Spleen (tissue), 13 donors: ENCODE results near the gene CLEC18B. TPM values are rescaled to one million over a fixed set of nuclear protein-coding genes. Genes with fewer than 3 reads are reported as not detected.
A peak's percentile ranks its signal among the peaks of the same experiment; 100 is the strongest.
"Not testable (repeated sequence)": the region's sequence is repeated elsewhere in the genome, so short reads cannot be mapped to it uniquely, and the experiment has no call there.

Experiments used
- DNase-seq: peaks from one replicate; pipeline ENCODE4 v3.0.0-alpha.2; 2020
- H3K27ac ChIP-seq, 8 donors: fragments of 200-600 bp; sonication (generic) in 7 of 8; 1 replicate in 4 of 8; 2 replicates in 4 of 8; pipeline versions ENCODE4 v1.5.0 to v1.8.0; 2016 to 2021; ENCODE audit warnings: inconsistent platforms in 4 of 8, mild to moderate bottlenecking in 4 of 8, moderate library complexity in 1 of 8
- H3K27me3 ChIP-seq, 7 donors: fragments of 200-600 bp; sonication (generic) in 6 of 7; replicated peaks in 1 of 7; 1 replicate in 4 of 7; 2 replicates in 3 of 7; pipeline versions ENCODE4 v1.5.0 to v1.8.0; 2016 to 2021; ENCODE audit warnings: inconsistent platforms in 3 of 7, mild to moderate bottlenecking in 1 of 7
- H3K36me3 ChIP-seq, 6 donors: fragments of 200-600 bp; sonication (generic) in 5 of 6; 1 replicate in 4 of 6; 2 replicates in 2 of 6; pipeline versions ENCODE4 v1.5.0 to v1.8.0; 2016 to 2021; ENCODE audit warnings: inconsistent platforms in 2 of 6
- H3K4me1 ChIP-seq, 6 donors: fragments of 200-600 bp; sonication (generic) in 5 of 6; 1 replicate in 3 of 6; 2 replicates in 3 of 6; pipeline versions ENCODE4 v1.5.0 to v1.8.0; 2016 to 2021; ENCODE audit warnings: inconsistent platforms in 3 of 6
- H3K4me3 ChIP-seq, 8 donors: fragments of 200-600 bp; sonication (generic) in 7 of 8; 1 replicate in 4 of 8; 2 replicates in 4 of 8; pipeline versions ENCODE4 v1.5.0 to v1.8.0; 2016 to 2021; ENCODE audit warnings: inconsistent platforms in 4 of 8, mild to moderate bottlenecking in 4 of 8, moderate library complexity in 2 of 8
- H3K9me3 ChIP-seq, 8 donors: fragments of 200-600 bp; sonication (generic) in 7 of 8; 1 replicate in 4 of 8; 2 replicates in 4 of 8; pipeline versions ENCODE4 v1.5.0 to v1.8.0; 2016 to 2021; ENCODE audit warnings: inconsistent platforms in 4 of 8
- POLR2A ChIP-seq, 3 donors: fragments of 450-650 bp; IDR thresholded peaks; one replicate each; pipeline ENCODE4 v1.5.1; 2017; ENCODE audit warnings: antibody characterized with exemption in 3 of 3, mild to moderate bottlenecking in 1 of 3
- POLR2AphosphoS5 ChIP-seq, 3 donors: sonication (generic); formaldehyde crosslinking; IDR thresholded peaks; one replicate each; pipeline ENCODE4 v1.5.1; 2017; ENCODE audit warnings: antibody characterized with exemption in 3 of 3
- WGBS, 5 donors: extraction: QIAGEN DNeasy Blood & Tissue Kit in 3 of 5; methylation state at CpG; one replicate each; pipeline versions ENCODE4 v1.1.5 to v1.1.7; 2013 to 2018; 5-methylcytosine and 5-hydroxymethylcytosine counted together
- intact Hi-C: fragments of 100-400 bp; cut with DNase I; formaldehyde crosslinking; loops from one replicate; pipeline ENCODE4 v1.15.0; 2023; ENCODE audit warnings: low total_unique reads
- long read RNA-seq, 2 donors: transcript quantifications; one replicate each; lab custom pipeline, GENCODE V29; 2026
- polyA plus RNA-seq, 3 donors: library from polyadenylated mRNA; stranded (reverse); fragments of 200-250 nt; gene quantifications; one replicate each; pipeline ENCODE4 v1.2.1, GENCODE V29; 2013
- total RNA-seq, 7 donors: library from RNA; depleted of rRNA in 3 of 7; stranded (reverse); fragments of >200 nt in 3 of 7; fragmentation: NEBNext Ultra II Directional in 4 of 7; extraction: Animal tissue kit (Norgen Biotek cat#: 25700) in 4 of 7; gene quantifications; one replicate each; pipeline versions ENCODE4 v1.1.0 to v1.2.1, GENCODE V29; 2016 to 2021
- TF ChIP-seq, protein P1 (sequence below), 11 experiments: fragments of 200-600 bp in 7 of 11; fragments of 450-650 bp in 4 of 11; sonication (generic) in 4 of 11; IDR thresholded peaks in 8 of 11; conservative IDR thresholded peaks in 3 of 11; 1 replicate in 7 of 11; 2 replicates in 4 of 11; pipeline versions ENCODE4 v1.4.0 to v1.8.0; 2016 to 2021; ENCODE audit warnings: antibody characterized with exemption in 11 of 11, inconsistent platforms in 4 of 11, mild to moderate bottlenecking in 1 of 11
- donor health status: healthy with polysubstance abuse.
- donor health status: DM: no; HTN: no; CAD: no; lungs with moderate emphysema.
- donor health status: DM: no; HTN: no; CAD: no.
- donor health status: Bipolar disorder and iron deficiency.
- donor health status: healthy.
- donor health status: DM: no; HTN: no; CAD: no.
- donor health status: DM: yes; HTN: yes; CAD: no.

The CLEC18B gene
- total RNA-seq: 1 to 10 TPM in 2 of 7 donors, under 1 TPM in 2, not detected in 3; 0.83 to 2.1 (median 1.5) TPM
- 1 to 10 TPM in 2 of 3 donors, under 1 TPM in 1; 0.91 to 1.1 (median 1.1) TPM for polyA plus RNA-seq
- long read RNA-seq, donor 1: 0 reads
- long read RNA-seq, donor 2: 0 reads

DNA sequence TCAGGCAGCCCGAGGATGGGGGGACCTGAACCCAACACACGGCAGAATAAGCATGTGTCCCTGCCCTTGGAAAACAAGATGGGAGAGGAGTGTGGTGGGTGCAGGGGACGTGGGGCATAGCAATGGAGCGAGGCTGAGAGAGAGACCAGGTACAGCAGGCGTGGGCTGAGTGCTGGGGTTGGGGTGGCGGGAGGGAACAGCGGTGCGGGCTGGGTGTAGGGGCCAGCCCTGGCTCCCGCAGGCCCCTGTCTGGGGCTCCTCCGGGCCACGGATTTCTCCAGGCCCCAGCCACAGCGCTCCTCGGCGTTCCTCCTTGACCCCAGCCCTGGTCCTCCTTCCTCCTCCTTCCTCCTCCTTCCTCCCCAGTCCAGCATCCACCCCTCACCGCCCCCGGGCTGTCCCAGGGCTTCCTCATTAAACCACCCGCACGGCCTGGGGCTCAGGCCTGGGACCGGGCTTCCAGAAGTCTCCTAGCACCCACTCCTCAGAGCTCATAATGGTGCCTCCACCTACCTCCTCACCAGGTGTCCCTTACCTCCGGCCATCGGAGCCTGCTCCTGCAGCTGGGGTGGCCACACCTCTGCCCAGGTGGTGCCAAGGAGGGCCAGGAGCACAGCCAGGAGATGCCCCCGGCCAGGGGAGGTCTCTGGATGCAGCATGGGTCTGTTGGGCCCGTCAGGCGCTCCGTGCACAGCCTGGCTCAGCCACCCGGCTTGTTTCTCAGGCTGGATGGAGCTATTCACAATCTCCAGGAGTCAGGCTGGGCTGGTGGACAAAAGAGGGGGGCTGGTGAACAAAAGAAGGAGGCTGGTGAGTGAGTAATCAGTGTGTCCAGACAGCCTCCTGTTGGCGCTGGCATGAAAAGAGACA lies at the start of gene CLEC18B:
Gene CLEC18B, minus strand, starts transcription at position 867 of the 870 bp plus-strand sequence. Its CDS starts 208 bp downstream, at position 659.
- H3K4me3 ChIP-seq, H3K9me3 ChIP-seq, DNase-seq, H3K4me1 ChIP-seq, H3K36me3 ChIP-seq, H3K27ac ChIP-seq, H3K27me3 ChIP-seq, intact Hi-C loops: not testable (repeated sequence)
- WGBS, 5 donors: 78 to 89% (median 81%) methylated on average over 4 to 16 of the region's 27 CpGs

DNA sequence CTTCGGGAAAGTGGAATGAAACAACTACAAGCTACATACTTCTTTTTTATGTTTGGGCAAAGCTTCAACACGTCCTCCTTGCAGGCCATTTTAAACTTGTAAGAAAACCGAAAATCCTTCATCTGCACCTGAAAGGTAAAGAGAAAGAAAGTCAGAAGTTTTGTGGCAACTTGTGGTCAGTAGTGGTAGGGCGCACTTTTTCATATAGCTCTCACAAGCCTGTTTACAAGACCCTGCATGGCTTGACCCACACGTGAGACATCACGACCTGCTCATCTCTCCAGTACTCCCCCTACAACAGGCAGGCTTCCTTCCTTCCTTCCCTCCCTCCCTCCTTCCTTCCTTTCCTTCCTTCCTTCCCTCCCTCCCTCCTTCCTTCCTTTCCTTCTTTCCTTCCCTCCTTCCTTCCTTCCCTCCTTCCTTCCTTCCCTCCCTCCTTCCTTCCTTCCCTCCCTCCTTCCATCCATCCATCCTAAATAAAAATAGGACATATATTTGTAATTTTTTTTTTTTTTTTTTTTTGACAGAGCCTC lies 48.7 kb upstream of the CLEC18B start:
- no peak for DNase-seq
- Histone ChIP-seq H3K4me3 (no peak overlapping the region), H3K27me3 (no peaks in the 10 kb centered on the region), H3K27ac (no peak overlapping the region), H3K36me3 (peaks cover 16 to 100% (median 91%) of the 10 kb centered on the region in 6 donors), H3K4me1 (peaks cover 0 to 7% (median 0%) of the 10 kb centered on the region in 6 donors), H3K9me3 (no peaks in the 10 kb centered on the region)
- TF ChIP-seq, protein P1, sequence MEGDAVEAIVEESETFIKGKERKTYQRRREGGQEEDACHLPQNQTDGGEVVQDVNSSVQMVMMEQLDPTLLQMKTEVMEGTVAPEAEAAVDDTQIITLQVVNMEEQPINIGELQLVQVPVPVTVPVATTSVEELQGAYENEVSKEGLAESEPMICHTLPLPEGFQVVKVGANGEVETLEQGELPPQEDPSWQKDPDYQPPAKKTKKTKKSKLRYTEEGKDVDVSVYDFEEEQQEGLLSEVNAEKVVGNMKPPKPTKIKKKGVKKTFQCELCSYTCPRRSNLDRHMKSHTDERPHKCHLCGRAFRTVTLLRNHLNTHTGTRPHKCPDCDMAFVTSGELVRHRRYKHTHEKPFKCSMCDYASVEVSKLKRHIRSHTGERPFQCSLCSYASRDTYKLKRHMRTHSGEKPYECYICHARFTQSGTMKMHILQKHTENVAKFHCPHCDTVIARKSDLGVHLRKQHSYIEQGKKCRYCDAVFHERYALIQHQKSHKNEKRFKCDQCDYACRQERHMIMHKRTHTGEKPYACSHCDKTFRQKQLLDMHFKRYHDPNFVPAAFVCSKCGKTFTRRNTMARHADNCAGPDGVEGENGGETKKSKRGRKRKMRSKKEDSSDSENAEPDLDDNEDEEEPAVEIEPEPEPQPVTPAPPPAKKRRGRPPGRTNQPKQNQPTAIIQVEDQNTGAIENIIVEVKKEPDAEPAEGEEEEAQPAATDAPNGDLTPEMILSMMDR (IDR thresholded peaks at IDR 0.05 in 8 of 11, conservative IDR thresholded peaks at IDR 0.05 in 3 of 11): no peak
- TF ChIP-seq POLR2AphosphoS5 (IDR thresholded peaks at IDR 0.05) (no peak), POLR2A (IDR thresholded peaks at IDR 0.05) (no peak)
- intact Hi-C loops: no loop called here
- 71 to 93% (median 89%) methylated on average over 5 to 6 of the region's 6 CpGs for WGBS, 5 donors

DNA sequence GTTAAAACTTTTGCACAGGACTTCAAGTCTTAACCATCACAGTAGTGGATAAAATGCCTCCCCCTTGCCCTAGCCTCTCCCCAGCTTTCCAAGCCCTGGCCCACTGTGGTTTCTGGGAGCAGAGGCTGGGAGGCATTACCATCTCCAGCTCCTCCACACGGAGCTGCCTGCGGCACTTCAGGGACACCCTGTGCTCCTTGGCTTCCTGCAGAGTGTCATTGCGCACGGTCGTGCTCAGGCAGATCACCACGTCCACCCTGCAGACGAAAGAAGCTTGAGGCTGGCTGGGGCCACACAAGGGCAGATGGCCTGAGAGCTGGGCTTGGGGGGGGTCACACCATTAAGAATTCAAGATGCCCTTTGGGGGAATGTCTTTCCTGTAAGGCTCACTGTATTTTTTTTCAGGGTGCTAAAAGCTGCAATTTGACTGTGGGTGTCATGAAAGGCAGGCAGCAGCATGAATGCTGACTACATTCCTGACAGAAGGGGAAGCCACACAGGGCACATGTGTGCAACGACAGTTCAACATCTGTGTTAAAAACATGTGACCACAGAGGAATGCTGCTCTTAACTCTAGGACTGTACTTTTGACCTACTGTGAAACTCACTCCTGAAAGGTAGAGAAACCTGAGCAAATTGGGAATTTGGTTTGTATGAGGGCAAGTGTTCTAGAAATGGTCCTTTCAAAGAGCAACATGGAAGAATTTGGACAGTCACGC lies 47.7 kb upstream of the CLEC18B start:
- H3K9me3 ChIP-seq: no peaks in the 10 kb centered on the region
- H3K27me3 ChIP-seq: no peaks in the 10 kb centered on the region
- intact Hi-C loops: no loop called here
- no peak overlapping the region for H3K4me3 ChIP-seq
- peak in 1 of 3 donors; percentile 50 for TF ChIP-seq POLR2AphosphoS5 (IDR thresholded peaks at IDR 0.05)
- TF ChIP-seq POLR2A (IDR thresholded peaks at IDR 0.05): no peak
- no peak for DNase-seq
- 89 to 95% (median 93%) methylated on average over 9 of the region's 9 CpGs for WGBS, 5 donors
- peaks cover 10 to 100% (median 91%) of the 10 kb centered on the region in 6 donors for H3K36me3 ChIP-seq
- H3K27ac ChIP-seq: no peak overlapping the region
- peaks cover 0 to 11% (median 0%) of the 10 kb centered on the region in 6 donors for H3K4me1 ChIP-seq

DNA sequence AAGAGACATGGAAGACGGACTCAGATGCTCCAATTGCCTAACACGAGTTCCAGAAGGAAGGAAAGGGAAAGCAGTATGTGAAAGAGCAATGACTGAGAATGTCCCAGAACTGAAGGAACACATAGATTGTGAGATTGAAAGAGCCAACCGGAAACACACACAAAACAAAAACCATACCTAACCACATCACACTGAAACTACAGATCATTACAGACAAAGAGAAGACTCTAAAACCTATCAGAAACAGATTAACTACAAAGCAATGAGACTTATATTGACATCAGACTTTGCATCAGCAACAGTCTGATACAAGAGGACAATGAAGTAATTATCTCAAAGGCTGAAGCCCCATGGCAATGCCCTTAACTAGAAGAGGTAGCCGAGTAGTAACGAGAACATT lies 45.6 kb upstream of the CLEC18B start:
- 80 to 93% (median 89%) methylated on average over 5 of the region's 5 CpGs for whole genome bisulfite sequencing, 5 donors
- TF ChIP-seq, protein P1 (IDR thresholded peaks at IDR 0.05 in 8 of 11, conservative IDR thresholded peaks at IDR 0.05 in 3 of 11): no peak
- TF ChIP-seq POLR2A (IDR thresholded peaks at IDR 0.05): no peak
- no peak for TF ChIP-seq POLR2AphosphoS5 (IDR thresholded peaks at IDR 0.05)
- Histone ChIP-seq H3K4me1 (peaks cover 0 to 11% (median 0%) of the 10 kb centered on the region in 6 donors), H3K9me3 (no peaks in the 10 kb centered on the region), H3K36me3 (peaks cover 10 to 100% (median 95%) of the 10 kb centered on the region in 6 donors), H3K27me3 (no peaks in the 10 kb centered on the region), H3K4me3 (no peak overlapping the region), H3K27ac (peak overlapping the region in 1 of 8 donors; percentile 10)
- DNase-seq: no peak
- intact Hi-C loops: no loop called here
